NCI-H1694 (cell line): Measurements from ENCODE around the gene RELB.

Source experiments
- DNase-seq: peaks from one replicate; lab custom pipeline; 2025; lab: John Stamatoyannopoulos, UW

Gene RELB

GRCh38 chr19:45059258-45059965 is 58.1 kb downstream of the RELB start:
- peak; percentile 85 for DNase-seq

- DNase-seq = no peak
These were observed 60.7 kb downstream of the RELB start for GRCh38 chr19:45061965-45062364.

- no peak for DNase-seq
These were observed 62.9 kb downstream of the RELB start for GRCh38 chr19:45063851-45064801.

- no peak for DNase-seq
These were observed 65.8 kb downstream of the RELB start for GRCh38 chr19:45066921-45067661.

DNA sequence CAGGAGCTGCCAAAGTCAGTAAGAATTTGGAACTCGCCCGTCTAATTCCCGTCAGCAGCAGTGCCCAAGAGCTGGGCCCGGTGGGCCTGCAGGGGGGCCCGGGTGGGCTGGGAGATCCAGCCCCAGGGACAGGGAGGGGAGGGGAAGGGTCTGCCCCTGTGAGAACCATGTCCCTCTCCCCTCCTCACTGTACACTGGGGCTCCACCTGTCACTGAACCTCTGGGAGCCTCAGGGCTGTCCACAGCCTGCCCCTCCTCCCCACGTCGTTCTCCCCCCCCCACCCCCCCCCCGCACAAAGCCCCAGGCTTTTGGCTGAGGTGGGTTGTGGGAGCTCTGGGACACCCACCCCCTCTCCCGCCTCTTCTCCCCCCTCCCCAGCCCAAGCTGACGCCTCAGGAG is 66.8 kb downstream of the RELB start:
- no peak for DNase-seq

- no peak for DNase-seq
These were observed 67.8 kb downstream of the RELB start for GRCh38 chr19:45069056-45069455.

DNA sequence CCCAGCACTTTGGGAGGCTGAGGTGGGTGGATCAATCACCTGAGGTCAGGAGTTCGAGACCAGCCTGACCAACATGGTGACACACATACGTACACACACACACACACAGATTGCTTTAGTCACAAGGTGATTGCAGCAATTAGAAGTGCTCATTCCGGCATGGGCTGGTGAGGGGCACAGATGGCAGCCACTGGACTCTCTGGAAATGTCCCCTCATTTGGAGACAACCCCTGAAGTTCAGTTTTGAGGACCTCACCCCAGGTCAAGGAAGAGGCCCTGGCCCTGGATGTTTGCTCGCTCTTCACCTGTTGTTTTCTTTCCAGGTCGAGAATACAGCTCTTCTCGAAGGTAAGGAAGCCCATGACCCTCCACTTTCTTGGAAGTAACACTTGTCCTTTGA is 69.0 kb downstream of the RELB start:
- no peak for DNase-seq

DNA sequence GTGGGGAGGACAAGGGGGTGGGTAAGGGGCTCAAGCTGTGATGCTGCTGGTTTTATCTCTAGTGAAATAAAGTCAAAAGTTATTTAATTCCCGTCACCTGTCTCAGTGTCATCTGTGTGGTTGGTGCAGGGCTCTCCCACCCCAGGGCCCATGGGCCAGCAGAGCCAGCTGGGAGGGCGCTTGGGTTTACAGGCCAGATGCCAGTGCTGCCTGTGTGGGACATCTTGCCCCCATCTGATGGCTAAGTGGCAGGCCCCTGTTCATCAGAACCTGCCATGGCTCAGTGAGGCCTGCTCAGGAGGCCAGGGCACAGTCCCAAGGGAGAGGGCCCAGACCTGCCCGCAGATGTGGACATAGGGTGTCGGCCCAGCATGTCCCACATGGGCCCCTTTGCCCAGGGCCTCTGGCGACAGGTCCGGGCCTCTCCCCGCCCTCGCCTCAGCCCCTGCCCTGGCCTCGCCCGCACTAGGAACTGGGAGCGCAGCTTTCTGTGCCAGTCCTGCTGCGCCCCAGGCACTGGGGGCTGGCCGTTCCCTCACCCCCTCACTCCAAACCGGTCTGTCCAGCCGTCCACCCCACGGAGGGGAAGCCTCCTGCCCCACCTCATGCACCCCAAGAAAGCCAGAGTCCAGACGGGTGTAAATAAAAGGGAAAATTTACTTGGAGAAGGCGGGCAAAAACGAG is 69.7 kb downstream of the RELB start:
- no peak for DNase-seq

DNA sequence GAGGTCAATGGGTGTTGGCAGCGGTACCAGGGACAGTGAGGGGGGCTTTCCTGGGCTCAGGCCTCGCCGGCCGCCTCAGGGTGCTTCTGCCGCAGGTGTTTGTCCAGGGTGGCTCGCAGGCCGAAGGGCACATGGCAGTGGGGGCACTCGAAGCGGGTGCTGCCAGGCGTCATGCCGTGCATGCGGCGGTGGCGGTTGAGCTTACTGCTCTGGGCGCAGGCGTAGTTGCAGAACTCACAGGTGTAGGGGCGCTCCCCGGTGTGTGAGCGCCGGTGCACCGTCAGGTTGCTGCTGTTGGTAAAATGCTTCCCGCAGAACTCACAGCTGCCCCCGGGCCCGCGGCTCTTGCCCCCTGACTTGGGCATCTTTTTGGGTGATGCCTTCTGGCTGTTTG is 70.3 kb downstream of the RELB start:
- no peak for DNase-seq

- DNase-seq = no peak
These were observed 70.9 kb downstream of the RELB start for GRCh38 chr19:45071969-45072790.

DNA sequence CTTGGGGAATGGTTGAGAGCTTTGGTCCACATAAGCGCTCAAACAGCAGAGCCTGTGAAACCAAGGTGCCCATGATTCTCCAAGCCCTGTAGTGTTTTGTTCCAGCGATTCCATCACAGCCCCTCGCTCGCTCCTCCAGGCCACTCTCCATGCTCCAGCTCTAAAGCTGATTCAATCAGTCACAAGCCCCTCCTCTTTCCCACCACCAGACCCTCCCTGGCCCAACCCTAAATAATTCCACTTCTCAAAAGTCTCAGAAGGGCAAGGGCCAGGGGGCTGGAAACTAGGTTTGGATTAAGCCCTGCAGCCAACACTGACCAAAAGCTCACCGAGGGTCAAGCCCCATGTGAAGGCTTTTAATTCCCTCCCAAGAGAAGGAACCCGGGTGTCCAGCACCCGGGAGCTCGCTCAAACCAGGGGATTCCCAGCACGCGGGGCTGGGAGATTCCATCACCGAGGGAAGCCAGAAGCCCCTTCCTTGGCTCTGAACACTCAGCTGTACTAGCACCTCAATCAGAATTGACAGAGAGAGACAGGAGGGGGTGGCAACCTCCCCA is 73.6 kb downstream of the RELB start:
- DNase-seq = no peak

GRCh38 chr19:45075301-45076028 is 74.2 kb downstream of the RELB start:
- DNase-seq = no peak

- no peak for DNase-seq
These were observed 75.0 kb downstream of the RELB start, which contains the start of gene ZNF296 for GRCh38 chr19:45076029-45076850. TSS of gene ZNF296 (minus strand) at chr19:45076478. CDS start at chr19:45076373, 105 bp downstream.

DNA sequence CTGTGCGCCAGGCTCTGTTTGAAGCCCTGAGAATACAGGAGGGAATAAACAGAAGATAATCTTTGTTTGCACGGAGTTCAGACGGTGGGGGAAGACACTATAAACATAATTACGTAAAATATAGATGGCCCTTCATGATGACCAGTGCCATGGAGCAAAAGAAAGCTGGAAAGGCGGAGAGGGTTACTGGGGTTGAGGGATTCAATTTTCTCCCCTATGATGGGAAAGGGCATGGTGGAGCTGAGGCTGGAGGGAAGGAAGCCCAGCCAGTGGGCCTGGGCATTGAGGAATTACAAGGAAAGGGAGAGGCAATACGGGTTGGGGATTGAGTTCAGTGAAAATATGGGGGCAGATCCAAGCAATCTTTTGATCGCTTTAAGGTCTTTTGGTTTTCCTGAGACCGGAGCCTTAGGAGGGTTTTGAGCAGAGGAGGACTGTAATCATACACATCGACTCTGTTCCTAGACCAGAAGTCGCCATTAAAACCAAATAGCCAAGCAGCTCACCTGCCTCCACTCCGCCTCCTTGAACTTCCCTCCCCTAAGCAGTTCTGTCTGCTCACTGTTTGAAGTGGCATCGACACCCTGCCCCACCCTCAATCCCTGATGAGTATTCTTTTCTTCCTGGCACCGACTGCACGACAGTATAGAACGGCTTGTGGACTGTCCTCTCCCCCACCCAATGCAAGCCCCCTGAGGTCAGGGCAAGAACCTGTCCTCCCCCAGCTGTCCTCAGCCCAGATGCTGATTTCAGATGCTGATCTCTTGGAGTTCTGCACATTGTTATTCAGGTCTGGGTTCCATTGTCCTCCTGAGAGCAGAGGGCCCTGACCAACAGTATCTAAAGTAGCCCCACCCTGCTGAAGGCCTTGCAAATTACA is 75.8 kb downstream of the RELB start:
- DNase-seq = no peak

DNA sequence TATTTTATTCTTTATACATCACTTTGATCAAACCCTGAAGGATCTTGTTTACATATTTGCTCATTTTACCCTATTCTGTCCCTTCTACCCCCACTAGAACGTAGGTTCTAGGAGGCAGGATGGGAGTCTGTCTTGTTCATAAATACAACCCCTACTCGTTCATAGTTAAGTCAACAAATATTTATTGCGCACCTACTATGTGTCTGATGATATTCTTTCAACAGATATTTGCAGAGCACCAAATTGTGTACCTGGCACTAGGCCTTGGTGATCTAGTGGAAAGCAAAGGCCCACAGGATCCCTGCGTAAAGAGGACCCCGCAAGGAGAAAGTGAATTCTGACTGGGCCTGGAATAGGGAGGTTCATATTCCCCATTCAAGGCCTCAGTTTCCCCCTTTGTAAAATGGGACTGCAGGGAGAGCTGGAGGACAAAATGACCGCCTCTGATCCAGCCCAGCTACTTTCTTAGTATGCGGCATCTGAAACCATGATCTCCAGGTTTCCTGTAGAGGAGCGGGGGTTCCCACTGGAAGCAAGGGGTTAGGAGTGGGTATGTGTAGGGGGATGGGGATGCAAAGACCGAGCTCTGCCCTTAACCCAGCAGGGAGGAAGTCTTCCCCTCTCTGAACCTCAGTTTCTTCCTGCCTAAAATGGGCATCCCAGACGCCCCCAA is 77.3 kb downstream of the RELB start:
- DNase-seq = no peak

- DNase-seq = peak; percentile 13
These were observed 78.0 kb downstream of the RELB start, which contains the start of gene GEMIN7 for GRCh38 chr19:45079063-45079910. TSS of gene GEMIN7 (plus strand) at chr19:45079260. CDS start at chr19:45090115, 10,855 bp downstream.
